Central memory CD8-positive, alpha-beta T cell (primary cell): ENCODE data around the gene CARD19.

Experiments
- ATAC-seq: fragments of 150-1000 bp; cut with Tn5 transposase; replicated peaks from 2 replicates; pipeline ENCODE4 v1.10.0; 2022; ENCODE audit warnings: mild to moderate bottlenecking, moderate FRiP score, moderate number of reproducible peaks; ENCODE audit not compliant: poor library complexity, severe bottlenecking; ENCODE audit errors: extremely low read depth
- DNase-seq, 2 donors: peaks; one replicate each; pipeline ENCODE4 v3.0.0; 2021; ENCODE audit warnings: low spot score in 2 of 2
- H3K27ac Mint-ChIP-seq: one replicate; pipeline ENCODE4 v1.8.0; 2022; ENCODE audit warnings: low read depth, mild to moderate bottlenecking, moderate library complexity, mixed read lengths
- H3K27me3 Mint-ChIP-seq: one replicate; pipeline ENCODE4 v1.8.0; 2022; ENCODE audit warnings: mixed read lengths
- H3K36me3 Mint-ChIP-seq: one replicate; pipeline ENCODE4 v1.8.0; 2022; ENCODE audit warnings: mild to moderate bottlenecking, moderate library complexity, mixed read lengths; ENCODE audit not compliant: insufficient read depth
- H3K4me1 Mint-ChIP-seq: one replicate; pipeline ENCODE4 v1.8.0; 2022; ENCODE audit warnings: mixed read lengths
- H3K4me3 Mint-ChIP-seq: one replicate; pipeline ENCODE4 v1.8.0; 2022; ENCODE audit warnings: mild to moderate bottlenecking, moderate library complexity, mixed read lengths
- H3K9me3 Mint-ChIP-seq: one replicate; pipeline ENCODE4 v1.8.0; 2022; ENCODE audit warnings: mixed read lengths

CARD19 gene

GRCh38 chr9:93107825-93108161 lies 11.8 kb downstream of the CARD19 start:
- Mint-ChIP-seq H3K36me3 (peaks cover 8% of the 10 kb centered on the region), H3K27ac (no peak overlapping the region), H3K27me3 (no peaks in the 10 kb centered on the region), H3K9me3 (peaks cover 6% of the 10 kb centered on the region), H3K4me1 (peaks cover 45% of the 10 kb centered on the region), H3K4me3 (no peak overlapping the region)
- DNase-seq (no peak), ATAC-seq (no peak)

GRCh38 chr9:93108291-93109041 lies 12.4 kb downstream of the CARD19 start:
- no peaks in the 10 kb centered on the region for H3K27me3 Mint-ChIP-seq
- no peak for DNase-seq
- peaks cover 6% of the 10 kb centered on the region for H3K9me3 Mint-ChIP-seq
- peaks cover 8% of the 10 kb centered on the region for H3K36me3 Mint-ChIP-seq
- H3K4me3 Mint-ChIP-seq = no peak overlapping the region
- ATAC-seq = no peak
- H3K27ac Mint-ChIP-seq = no peak overlapping the region
- H3K4me1 Mint-ChIP-seq = peaks cover 38% of the 10 kb centered on the region

GRCh38 chr9:93110311-93110855 lies 14.4 kb downstream of the CARD19 start:
- H3K9me3 Mint-ChIP-seq = no peaks in the 10 kb centered on the region
- no peak for ATAC-seq
- peaks cover 29% of the 10 kb centered on the region for H3K4me1 Mint-ChIP-seq
- no peak for DNase-seq
- H3K4me3 Mint-ChIP-seq = no peak overlapping the region
- H3K27ac Mint-ChIP-seq = no peak overlapping the region
- H3K27me3 Mint-ChIP-seq = no peaks in the 10 kb centered on the region
- H3K36me3 Mint-ChIP-seq = peaks cover 15% of the 10 kb centered on the region

- H3K27ac Mint-ChIP-seq = peak overlapping the region; percentile 48
Observed at GRCh38 chr9:93111001-93111370, 15.0 kb downstream of the CARD19 start.

GRCh38 chr9:93111371-93112115 lies 15.5 kb downstream of the CARD19 start:
- Mint-ChIP-seq H3K4me1 (peaks cover 19% of the 10 kb centered on the region), H3K27ac (peak overlapping the region; percentile 48), H3K36me3 (peaks cover 15% of the 10 kb centered on the region), H3K27me3 (no peaks in the 10 kb centered on the region), H3K4me3 (no peak overlapping the region), H3K9me3 (no peaks in the 10 kb centered on the region)
- ATAC-seq (no peak), DNase-seq (no peak)

More at GRCh38 chr9:93111001-93111370, 15.0 kb downstream of the CARD19 start:
- DNase-seq (no peak), ATAC-seq (no peak)
- no peak overlapping the region for H3K4me3 Mint-ChIP-seq
- no peaks in the 10 kb centered on the region for H3K27me3 Mint-ChIP-seq
- peaks cover 23% of the 10 kb centered on the region for H3K4me1 Mint-ChIP-seq
- H3K9me3 Mint-ChIP-seq = no peaks in the 10 kb centered on the region
- H3K36me3 Mint-ChIP-seq = peaks cover 15% of the 10 kb centered on the region

GRCh38 chr9:93112116-93112863 lies 16.3 kb downstream of the CARD19 start:
- Mint-ChIP-seq H3K4me1 (peaks cover 14% of the 10 kb centered on the region), H3K9me3 (no peaks in the 10 kb centered on the region), H3K36me3 (peaks cover 15% of the 10 kb centered on the region), H3K27me3 (no peaks in the 10 kb centered on the region), H3K27ac (no peak overlapping the region), H3K4me3 (no peak overlapping the region)
- ATAC-seq (no peak), DNase-seq (no peak)

GRCh38 chr9:93112864-93113389 lies 16.9 kb downstream of the CARD19 start:
- DNase-seq (no peak), ATAC-seq (no peak)
- no peak overlapping the region for H3K4me3 Mint-ChIP-seq
- H3K27me3 Mint-ChIP-seq = no peaks in the 10 kb centered on the region
- H3K27ac Mint-ChIP-seq = no peak overlapping the region
- H3K9me3 Mint-ChIP-seq = no peaks in the 10 kb centered on the region
- H3K4me1 Mint-ChIP-seq = peaks cover 14% of the 10 kb centered on the region
- peaks cover 15% of the 10 kb centered on the region for H3K36me3 Mint-ChIP-seq

- H3K9me3 Mint-ChIP-seq = no peaks in the 10 kb centered on the region
- no peak overlapping the region for H3K4me3 Mint-ChIP-seq
- peaks cover 12% of the 10 kb centered on the region for H3K4me1 Mint-ChIP-seq
- no peak for ATAC-seq
- DNase-seq = no peak
- peaks cover 16% of the 10 kb centered on the region for H3K36me3 Mint-ChIP-seq
- no peaks in the 10 kb centered on the region for H3K27me3 Mint-ChIP-seq
- peak overlapping the region; percentile 27 for H3K27ac Mint-ChIP-seq
Observed at GRCh38 chr9:93114169-93114983, 18.4 kb downstream of the CARD19 start.

- H3K27me3 Mint-ChIP-seq = no peaks in the 10 kb centered on the region
- no peak overlapping the region for H3K4me3 Mint-ChIP-seq
- ATAC-seq = no peak
- peak overlapping the region; percentile 27 for H3K27ac Mint-ChIP-seq
- no peaks in the 10 kb centered on the region for H3K9me3 Mint-ChIP-seq
- peaks cover 17% of the 10 kb centered on the region for H3K4me1 Mint-ChIP-seq
- no peak for DNase-seq
- H3K36me3 Mint-ChIP-seq = peaks cover 21% of the 10 kb centered on the region
Observed at GRCh38 chr9:93114984-93115335, 18.9 kb downstream of the CARD19 start.

- no peak for DNase-seq
- H3K4me3 Mint-ChIP-seq = no peak overlapping the region
- H3K4me1 Mint-ChIP-seq = peaks cover 23% of the 10 kb centered on the region
- peaks cover 22% of the 10 kb centered on the region for H3K36me3 Mint-ChIP-seq
- no peak for ATAC-seq
- no peaks in the 10 kb centered on the region for H3K27me3 Mint-ChIP-seq
- no peaks in the 10 kb centered on the region for H3K9me3 Mint-ChIP-seq
- H3K27ac Mint-ChIP-seq = no peak overlapping the region
Observed at GRCh38 chr9:93115486-93116071, 19.6 kb downstream of the CARD19 start.

- no peaks in the 10 kb centered on the region for H3K27me3 Mint-ChIP-seq
- no peak overlapping the region for H3K27ac Mint-ChIP-seq
- DNase-seq (no peak), ATAC-seq (no peak)
- no peak overlapping the region for H3K4me3 Mint-ChIP-seq
- no peaks in the 10 kb centered on the region for H3K9me3 Mint-ChIP-seq
- peaks cover 24% of the 10 kb centered on the region for H3K4me1 Mint-ChIP-seq
- H3K36me3 Mint-ChIP-seq = peaks cover 24% of the 10 kb centered on the region
Observed at GRCh38 chr9:93116072-93116961, 20.3 kb downstream of the CARD19 start.
